Measurements from ENCODE around the gene DRC3.

The DRC3 gene

GRCh38 chr17:18017958-18018357, 45.3 kb downstream of the DRC3 start:
- Histone ChIP-seq H3K27ac (peak overlapping the region; percentile 90), H3K4me1 (peaks cover 43% of the 10 kb centered on the region), H2AFZ (peak overlapping the region; percentile 13), H3K79me2 (no peaks in the 10 kb centered on the region), H3K36me3 (ENCODE audit: control insufficient read depth, insufficient read depth, low read length) (no peaks in the 10 kb centered on the region), H3K4me2 (ENCODE audit: low read length) (peak overlapping the region; percentile 42), H3K4me3 (ENCODE audit: low read depth, low read length) (no peak overlapping the region), H3K27me3 (ENCODE audit: control insufficient read depth, insufficient read depth, low read length) (no peaks in the 10 kb centered on the region), H3K9me3 (ENCODE audit: control insufficient read depth, low read length) (no peaks in the 10 kb centered on the region), H3K9ac (no peak overlapping the region)
- no peak for TF ChIP-seq CTCF (IDR thresholded peaks at IDR 0.05)

- Histone ChIP-seq H3K27me3 (ENCODE audit: control insufficient read depth, insufficient read depth, low read length) (no peaks in the 10 kb centered on the region), H3K79me2 (no peaks in the 10 kb centered on the region), H3K36me3 (ENCODE audit: control insufficient read depth, insufficient read depth, low read length) (no peaks in the 10 kb centered on the region), H3K9ac (no peak overlapping the region), H3K9me3 (ENCODE audit: control insufficient read depth, low read length) (no peaks in the 10 kb centered on the region), H3K27ac (peak overlapping the region; percentile 90), H3K4me3 (ENCODE audit: low read depth, low read length) (no peak overlapping the region), H3K4me2 (ENCODE audit: low read length) (peak overlapping the region; percentile 42), H3K4me1 (peaks cover 43% of the 10 kb centered on the region), H2AFZ (no peak overlapping the region)
- TF ChIP-seq CTCF (IDR thresholded peaks at IDR 0.05) = no peak
Observed at GRCh38 chr17:18018411-18018921, 45.8 kb downstream of the DRC3 start.

GRCh38 chr17:18019838-18020154, 47.1 kb downstream of the DRC3 start:
- Histone ChIP-seq H3K27ac (peak overlapping the region; percentile 90), H3K27me3 (ENCODE audit: control insufficient read depth, insufficient read depth, low read length) (no peaks in the 10 kb centered on the region), H3K9ac (peak overlapping the region; percentile 20), H2AFZ (peak overlapping the region; percentile 63), H3K79me2 (no peaks in the 10 kb centered on the region), H3K4me1 (peaks cover 43% of the 10 kb centered on the region), H3K4me2 (ENCODE audit: low read length) (peak overlapping the region; percentile 28), H3K9me3 (ENCODE audit: control insufficient read depth, low read length) (no peaks in the 10 kb centered on the region), H3K4me3 (ENCODE audit: low read depth, low read length) (peak overlapping the region; percentile 1), H3K36me3 (ENCODE audit: control insufficient read depth, insufficient read depth, low read length) (no peaks in the 10 kb centered on the region)
- no peak for TF ChIP-seq CTCF (IDR thresholded peaks at IDR 0.05)

GRCh38 chr17:18020971-18021370, 48.3 kb downstream of the DRC3 start:
- Histone ChIP-seq H3K27me3 (ENCODE audit: control insufficient read depth, insufficient read depth, low read length) (no peaks in the 10 kb centered on the region), H3K36me3 (ENCODE audit: control insufficient read depth, insufficient read depth, low read length) (no peaks in the 10 kb centered on the region), H2AFZ (no peak overlapping the region), H3K9me3 (ENCODE audit: control insufficient read depth, low read length) (no peaks in the 10 kb centered on the region), H3K27ac (peak overlapping the region; percentile 90), H3K4me1 (peaks cover 43% of the 10 kb centered on the region), H3K4me3 (ENCODE audit: low read depth, low read length) (no peak overlapping the region), H3K9ac (no peak overlapping the region), H3K4me2 (ENCODE audit: low read length) (no peak overlapping the region), H3K79me2 (peaks cover 4% of the 10 kb centered on the region)
- no peak for TF ChIP-seq CTCF (IDR thresholded peaks at IDR 0.05)

GRCh38 chr17:18021372-18021771, 48.7 kb downstream of the DRC3 start:
- Histone ChIP-seq H3K9me3 (ENCODE audit: control insufficient read depth, low read length) (no peaks in the 10 kb centered on the region), H2AFZ (no peak overlapping the region), H3K27ac (peak overlapping the region; percentile 90), H3K79me2 (peaks cover 8% of the 10 kb centered on the region), H3K4me1 (peaks cover 47% of the 10 kb centered on the region), H3K27me3 (ENCODE audit: control insufficient read depth, insufficient read depth, low read length) (no peaks in the 10 kb centered on the region), H3K9ac (no peak overlapping the region), H3K4me2 (ENCODE audit: low read length) (no peak overlapping the region), H3K4me3 (ENCODE audit: low read depth, low read length) (no peak overlapping the region), H3K36me3 (ENCODE audit: control insufficient read depth, insufficient read depth, low read length) (no peaks in the 10 kb centered on the region)
- no peak for TF ChIP-seq CTCF (IDR thresholded peaks at IDR 0.05)

Data from parathyroid adenoma (tissue), 2 donors.